CD4-positive, alpha-beta T cell treated with Interleukin-6 for 4 hours (primary cell): ENCODE results near the gene CDC42BPB.

Experiments
- DNase-seq: peaks from one replicate; pipeline ENCODE4 v3.0.0-alpha.2; 2020; ENCODE audit warnings: mixed read lengths

CDC42BPB gene

DNA sequence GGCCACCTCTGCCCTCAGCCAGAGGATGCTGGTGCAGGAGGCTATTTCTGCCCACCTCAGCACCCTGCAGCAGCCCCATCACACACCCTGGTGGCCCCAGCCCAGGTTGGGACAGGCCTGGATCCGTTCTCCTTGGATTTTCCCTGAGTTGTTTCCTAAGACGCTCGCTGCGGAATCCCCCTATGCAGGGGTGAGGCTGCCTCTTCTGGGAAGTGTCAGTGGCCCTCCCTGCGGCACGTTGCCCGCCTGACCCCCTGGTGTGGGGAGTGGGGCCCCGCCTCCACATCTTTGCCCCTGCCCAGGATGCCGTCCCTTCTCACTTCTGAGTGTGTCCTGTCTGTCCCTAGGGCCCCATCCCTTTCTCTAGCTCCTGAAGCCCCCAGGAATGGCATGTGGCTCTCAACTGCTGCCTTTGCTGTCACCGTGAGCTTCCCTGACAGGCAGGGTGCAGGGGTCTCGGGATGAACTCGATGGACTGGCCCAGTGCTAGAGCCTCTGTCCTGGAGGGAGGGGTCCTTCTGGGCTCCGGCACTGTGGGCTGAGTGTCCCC is 36.6 kb upstream of the CDC42BPB start:
- no peak for DNase-seq

DNA sequence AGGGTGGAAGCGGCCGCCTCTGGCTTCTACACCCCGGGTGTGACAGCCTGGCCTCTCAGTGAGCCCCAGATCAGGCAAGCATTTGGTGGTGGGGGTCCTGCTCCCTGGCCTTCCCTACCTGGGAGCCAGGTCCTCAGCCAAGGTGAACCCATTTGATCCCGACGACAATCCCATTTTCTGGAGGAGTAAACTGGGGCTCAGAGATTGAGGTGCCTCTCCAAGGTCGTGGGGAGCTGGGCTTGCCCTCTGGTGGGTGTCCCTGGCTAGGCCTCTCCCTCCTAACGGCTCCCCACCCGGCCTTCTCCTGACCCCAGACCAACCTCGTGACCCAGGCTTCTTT is 34.5 kb upstream of the CDC42BPB start:
- DNase-seq = no peak

DNA sequence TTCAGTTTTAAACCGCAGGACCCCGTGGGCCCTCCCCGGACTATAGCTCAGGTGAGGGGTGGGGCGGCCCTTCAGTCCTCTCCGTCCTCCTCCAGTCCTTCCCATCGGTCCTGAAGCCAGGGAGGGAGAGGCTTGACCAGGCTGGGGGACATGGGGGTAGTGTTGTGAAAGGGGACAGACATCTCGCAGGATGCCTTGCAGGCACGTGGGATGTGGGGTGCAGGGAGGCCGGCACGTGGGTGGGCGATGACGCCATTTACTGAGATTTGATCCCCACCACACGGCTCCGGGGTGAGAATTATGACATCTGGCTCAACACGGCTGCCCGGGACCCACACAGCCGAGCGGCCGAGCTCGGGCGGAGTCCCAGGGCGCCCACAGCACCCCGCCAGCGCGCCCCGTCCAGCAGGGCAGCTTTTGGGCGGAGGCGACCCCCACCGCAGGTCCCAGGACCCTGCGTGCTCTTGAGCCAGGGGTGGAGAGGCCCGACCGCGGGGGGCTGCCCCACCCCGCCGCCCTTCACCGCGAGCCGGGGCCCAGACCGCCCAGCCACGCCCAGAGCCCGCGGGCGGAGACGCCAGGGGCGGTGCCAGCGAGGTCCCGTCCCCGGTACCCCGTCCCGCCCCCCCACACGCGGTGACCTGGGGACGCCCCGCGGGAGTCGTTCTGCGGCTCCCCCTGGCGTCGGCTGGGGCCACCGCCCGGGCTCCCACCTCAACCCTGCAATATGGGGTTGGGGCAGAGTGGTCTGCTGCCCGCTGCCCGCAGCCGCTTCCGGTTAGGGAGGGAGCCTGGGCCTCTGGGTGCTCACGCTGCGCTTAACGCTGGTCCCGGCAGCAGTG is 33.9 kb upstream of the CDC42BPB start:
- DNase-seq = peak; percentile 83

GRCh38 chr14:103090481-103091020 is 33.2 kb upstream of the CDC42BPB start:
- no peak for DNase-seq

DNA sequence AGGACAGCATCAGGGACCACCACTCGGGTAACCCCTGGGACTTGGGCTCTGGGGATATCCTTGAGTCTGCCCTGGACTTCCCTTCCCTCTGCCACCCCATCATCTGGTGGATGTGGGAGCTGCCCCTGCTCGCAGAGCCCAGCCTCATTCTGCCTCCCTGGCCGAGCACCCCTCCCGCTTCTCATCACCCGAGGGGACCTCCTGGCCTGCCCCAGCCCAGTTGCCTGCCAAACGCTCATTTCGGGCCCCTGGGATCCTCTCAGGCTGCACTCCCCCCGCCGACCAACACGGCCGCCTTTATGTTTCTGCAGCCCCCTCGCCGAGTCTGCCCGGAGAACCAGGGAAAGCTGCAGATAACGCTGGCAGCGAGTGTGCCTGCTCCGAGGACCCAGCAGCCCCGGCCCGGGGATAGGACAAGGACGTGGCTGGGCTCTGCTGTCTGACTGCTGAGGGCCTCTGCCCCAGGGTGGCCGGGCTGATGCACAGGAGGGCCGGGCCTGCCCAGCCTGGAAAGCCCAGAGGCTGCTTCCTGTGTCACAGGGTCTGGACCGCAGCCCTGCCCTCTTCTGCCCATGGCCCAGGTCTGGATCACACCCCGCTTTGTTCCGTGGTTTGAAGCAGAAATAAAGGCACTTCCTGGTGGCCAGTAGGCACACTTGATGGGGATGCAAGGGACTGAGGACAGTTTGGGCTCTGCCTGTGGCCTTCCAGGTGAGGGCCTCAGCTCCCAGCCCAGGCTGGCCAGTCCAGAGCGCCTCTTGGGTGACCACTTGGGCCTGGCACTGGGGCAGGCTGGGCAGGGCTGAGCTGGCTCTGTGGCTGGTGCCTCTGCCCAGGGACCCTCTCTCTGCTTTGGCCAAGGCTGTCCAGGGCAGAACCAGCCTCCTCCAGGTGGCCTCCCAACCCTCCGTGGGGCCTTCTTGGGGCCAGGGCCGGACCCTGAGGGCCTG is 32.3 kb upstream of the CDC42BPB start:
- no peak for DNase-seq

GRCh38 chr14:103088921-103089320 is 31.6 kb upstream of the CDC42BPB start:
- no peak for DNase-seq

DNA sequence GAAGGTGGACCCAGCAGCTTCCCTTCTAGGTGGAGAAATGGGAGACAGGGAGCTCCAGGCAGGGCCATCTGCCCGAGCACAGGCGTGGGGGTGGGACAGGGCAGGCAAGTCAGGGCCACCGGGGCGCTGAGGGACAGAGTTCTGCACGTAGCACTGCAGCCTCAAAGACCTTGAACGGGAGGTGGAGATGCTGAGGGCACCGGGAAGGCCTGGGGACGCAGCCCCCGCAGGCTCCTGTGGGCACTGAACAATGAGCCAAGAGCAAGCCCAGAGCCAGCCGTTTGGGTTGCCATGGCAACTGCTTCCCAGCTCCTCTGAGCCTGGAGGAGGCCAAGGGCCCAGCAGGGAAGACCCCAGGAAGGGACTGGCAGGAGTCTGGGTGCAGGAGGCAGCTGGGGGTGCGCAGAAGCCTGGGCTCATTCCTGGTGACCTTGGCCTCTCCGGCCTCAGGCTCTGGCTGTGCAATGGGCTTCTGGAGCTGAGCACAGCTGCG is 30.0 kb upstream of the CDC42BPB start:
- no peak for DNase-seq

GRCh38 chr14:103086771-103087342 is 29.5 kb upstream of the CDC42BPB start:
- DNase-seq = no peak

DNA sequence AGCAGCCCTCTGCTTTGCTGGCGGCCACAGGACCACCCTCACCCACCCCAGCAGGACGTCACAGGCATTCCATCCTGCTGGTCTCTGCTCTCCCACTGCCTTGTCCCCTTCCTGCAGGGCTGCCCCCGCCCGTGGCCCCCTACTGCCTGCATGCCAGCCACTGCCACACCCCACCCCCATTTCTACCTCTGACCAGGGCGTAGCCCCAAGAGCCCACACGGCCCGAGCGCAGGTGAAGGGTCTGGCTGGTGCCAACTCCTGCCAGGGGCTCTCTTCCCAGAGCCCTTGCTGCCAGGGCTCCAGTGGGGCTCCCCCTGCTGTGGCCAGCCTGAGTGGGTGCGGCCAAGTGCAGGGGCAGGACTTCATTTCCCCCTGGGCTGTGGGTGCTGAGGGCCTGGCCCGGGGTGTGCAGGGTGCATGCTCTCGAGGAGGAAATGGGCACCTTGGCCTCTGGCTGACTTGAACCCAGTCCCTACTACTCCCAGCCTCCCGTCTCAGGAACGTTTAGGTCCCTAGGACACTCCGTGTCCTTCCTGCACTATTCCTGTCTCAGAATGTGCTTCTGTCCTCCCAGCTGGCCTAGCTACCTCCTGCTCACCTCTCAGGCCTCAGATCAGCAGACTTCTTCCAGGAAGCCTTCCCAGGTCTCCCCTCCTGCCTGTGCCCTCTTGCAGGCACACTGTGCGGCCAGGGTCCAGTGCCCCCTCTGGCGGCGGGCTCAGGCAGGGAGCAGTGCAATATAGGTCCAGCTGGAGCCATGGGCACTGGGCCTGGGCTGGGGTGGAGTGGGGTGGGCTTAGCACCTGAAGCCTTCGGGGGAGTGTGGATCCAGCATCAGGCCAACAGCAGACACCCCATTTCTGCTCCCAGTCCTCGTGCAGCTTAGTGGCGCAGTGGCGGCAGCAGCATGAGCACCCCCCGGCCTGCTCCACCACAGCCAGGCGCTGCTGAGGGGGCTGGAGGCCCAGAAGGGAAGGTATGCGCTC is 28.1 kb upstream of the CDC42BPB start:
- DNase-seq = no peak

DNA sequence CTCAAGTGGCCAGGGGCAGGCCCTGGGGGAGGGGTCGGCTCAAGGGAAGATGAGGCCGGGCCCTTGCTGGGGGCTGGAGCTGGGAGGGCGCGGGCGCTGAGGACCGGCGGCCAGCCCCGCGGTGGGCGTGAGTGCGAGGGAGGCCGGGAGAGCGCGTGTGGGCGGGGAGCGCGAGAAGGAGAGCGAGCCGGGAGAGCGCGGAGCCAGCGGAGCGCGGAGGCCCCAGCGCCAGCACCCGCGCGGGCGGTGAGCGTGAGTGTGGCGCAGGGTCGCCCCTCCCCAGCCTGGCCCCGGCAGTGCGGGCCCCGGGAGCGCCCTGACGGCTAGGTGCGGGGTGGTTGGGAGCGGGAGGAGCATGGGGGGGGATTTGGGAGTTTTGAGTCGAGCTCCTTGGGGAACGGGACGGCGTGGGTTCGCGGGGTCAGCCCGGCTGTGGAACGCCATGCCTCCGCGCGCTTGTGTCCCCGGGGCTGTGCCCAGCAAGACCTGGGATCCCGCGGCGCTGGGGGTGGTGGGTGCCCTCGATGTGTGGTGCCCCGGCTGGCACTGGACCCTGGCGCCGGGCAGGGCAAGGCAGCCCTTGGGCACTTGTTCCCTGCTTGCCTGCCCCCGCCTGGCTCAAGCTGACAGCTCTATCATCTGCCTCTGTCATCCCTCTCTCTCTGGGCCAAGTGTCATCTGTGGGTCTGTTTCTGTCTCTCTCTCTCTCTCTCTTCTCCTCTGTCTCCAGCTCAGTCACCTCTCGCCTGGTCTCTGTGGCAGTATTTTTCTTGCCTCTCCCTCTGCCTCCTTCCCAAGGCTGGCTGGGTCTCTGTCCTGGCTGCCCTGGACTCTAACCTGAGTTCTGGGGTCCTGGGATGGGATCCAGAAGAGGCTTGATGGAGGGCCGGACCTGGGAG is 26.9 kb upstream of the CDC42BPB start, which contains the start of gene LBHD2:
Gene LBHD2, plus strand, starts transcription at position 190 of the 899 bp plus-strand sequence. CDS start 1,803 bp downstream, outside the sequence.
- DNase-seq = no peak

GRCh38 chr14:103081951-103082350 is 24.6 kb upstream of the CDC42BPB start:
- DNase-seq = no peak

DNA sequence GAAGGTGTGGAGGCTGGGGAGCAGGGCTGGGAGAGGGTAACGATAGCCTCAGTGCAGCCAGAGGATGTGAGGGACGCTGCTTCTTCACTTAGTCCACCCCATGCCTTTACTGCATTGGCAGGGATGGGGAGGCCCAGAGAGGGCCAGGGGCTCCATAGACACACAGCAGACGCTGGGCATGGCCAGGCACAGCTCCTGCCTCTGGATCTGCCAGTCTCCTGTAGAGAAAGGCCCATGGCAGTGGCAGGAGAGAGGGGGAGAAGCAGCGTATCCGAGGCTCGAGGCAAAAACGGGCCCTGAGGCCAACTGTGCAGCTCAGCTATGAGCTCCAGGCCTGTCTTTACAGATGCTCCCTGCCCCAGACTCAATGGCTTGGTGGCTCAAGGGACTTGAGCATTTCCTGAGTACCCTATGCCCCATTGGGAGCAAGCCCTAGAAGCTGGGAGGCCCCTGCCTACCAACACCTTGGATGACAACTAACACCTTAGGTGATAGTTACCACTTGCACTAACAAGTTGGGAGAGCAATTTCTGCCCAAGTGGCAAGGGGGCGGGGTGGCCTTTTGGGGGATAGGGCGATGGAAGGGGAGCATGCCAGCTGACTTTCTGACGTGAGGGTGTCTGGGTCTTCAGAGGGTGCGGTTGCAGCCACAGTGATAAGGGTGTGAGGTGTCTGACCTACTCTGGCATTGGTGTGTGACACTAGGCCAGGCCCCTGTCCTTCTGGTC is 21.7 kb upstream of the CDC42BPB start:
- DNase-seq = no peak

- peak; percentile 83 for DNase-seq
Observed at GRCh38 chr14:103078420-103078749, 21.0 kb upstream of the CDC42BPB start.

GRCh38 chr14:103074729-103075367 is 17.5 kb upstream of the CDC42BPB start:
- DNase-seq = no peak

DNA sequence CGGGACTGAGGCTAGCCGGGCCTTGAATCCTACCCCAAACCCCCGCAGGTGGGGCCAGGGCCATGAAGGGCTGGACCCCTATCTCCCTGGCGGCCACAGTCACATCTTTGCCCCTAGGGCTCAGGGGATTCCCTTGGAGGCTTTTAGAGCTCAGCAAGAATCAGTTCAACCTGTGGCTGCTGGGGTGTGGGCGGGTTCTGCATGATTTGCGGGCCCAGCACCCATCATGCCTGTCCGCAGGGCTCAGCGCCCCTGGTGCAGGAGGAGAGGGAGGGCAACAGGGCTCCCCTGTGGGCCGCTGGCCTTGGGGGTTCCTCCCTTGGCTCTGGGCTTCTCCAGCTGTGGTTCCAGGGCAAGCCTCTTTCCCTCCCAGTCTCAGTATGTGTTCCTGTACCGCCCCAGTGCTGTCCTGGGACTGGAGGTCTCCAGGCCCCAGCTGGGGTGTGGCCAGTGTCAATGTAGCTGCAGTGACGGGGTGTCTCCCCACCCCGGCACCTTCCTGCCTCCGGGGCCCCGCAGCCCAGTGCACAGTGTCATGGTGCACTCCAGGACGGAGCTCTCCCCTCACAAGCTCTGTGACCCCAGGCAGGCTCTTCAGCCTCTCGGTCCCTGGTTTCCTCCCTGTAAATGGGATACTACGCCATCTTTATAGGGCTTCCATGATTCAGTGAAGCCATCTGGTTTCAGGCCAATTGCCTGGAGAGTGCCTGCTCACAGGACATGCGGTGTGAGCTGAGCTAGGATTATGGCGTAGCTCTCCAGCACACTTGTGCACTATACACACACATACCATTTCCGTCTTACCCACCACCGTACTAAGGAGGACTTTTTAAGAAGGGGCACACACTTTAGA is 16.8 kb upstream of the CDC42BPB start:
- DNase-seq = no peak

- DNase-seq = no peak
Observed at GRCh38 chr14:103073367-103073875, 16.1 kb upstream of the CDC42BPB start.

- no peak for DNase-seq
Observed at GRCh38 chr14:103072595-103073366, 15.4 kb upstream of the CDC42BPB start.
